EL (cell line): ENCODE results near the gene ENO2.

Experiments used
- DNase-seq: peaks from one replicate; pipeline ENCODE4 v3.0.0-alpha.2; 2016

ENO2 gene

DNA sequence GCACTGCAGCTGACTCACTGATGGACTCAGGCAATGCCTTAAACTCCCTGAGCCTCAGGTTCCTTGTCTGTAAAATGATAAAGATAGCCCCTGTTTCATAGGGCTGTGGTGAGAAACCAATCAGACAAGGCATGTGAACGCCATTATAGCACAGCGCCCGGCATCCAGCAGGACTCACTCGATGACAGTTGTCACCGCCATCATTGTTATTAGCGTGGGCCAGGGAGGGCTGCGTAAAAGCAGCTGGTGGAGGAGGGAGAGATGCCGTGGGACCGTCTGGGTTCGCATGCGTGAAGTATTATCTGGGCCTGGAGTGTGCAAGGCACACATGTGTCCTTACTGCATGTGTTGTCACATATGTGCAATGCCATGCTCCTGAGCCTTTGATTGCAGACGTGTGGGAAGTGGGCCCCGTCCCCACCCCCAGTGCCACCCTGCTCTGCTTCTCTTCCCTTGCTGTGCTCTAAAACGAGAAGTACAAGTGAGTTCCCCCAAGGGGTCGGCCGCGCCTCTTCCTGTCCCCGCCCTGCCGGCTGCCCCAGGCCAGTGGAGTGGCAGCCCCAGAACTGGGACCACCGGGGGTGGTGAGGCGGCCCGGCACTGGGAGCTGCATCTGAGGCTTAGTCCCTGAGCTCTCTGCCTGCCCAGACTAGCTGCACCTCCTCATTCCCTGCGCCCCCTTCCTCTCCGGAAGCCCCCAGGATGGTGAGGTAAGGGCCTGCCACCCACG is 36.6 kb downstream of the ENO2 start, which contains the start of gene PTPN6:
Gene PTPN6, plus strand, starts transcription at position 546 of the 730 bp plus-strand sequence. Its CDS starts 157 bp downstream, at position 703.
- DNase-seq = no peak

DNA sequence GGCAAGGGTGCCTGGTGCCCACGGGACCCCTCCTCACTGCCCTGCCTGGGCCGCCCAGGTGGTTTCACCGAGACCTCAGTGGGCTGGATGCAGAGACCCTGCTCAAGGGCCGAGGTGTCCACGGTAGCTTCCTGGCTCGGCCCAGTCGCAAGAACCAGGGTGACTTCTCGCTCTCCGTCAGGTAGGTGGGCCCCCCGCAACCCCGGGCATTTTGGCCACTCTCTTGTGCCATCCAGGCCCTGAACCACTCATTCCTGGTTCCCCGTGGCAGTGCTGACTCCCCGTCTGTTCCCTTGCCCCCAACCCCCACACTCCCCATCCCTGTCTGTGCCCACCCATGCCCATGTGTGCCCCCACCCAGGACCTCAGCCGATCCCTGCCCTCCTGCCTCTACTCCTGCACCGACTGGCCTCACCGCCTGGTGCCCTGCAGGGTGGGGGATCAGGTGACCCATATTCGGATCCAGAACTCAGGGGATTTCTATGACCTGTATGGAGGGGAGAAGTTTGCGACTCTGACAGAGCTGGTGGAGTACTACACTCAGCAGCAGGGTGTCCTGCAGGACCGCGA is 37.3 kb downstream of the ENO2 start:
- DNase-seq = no peak

DNA sequence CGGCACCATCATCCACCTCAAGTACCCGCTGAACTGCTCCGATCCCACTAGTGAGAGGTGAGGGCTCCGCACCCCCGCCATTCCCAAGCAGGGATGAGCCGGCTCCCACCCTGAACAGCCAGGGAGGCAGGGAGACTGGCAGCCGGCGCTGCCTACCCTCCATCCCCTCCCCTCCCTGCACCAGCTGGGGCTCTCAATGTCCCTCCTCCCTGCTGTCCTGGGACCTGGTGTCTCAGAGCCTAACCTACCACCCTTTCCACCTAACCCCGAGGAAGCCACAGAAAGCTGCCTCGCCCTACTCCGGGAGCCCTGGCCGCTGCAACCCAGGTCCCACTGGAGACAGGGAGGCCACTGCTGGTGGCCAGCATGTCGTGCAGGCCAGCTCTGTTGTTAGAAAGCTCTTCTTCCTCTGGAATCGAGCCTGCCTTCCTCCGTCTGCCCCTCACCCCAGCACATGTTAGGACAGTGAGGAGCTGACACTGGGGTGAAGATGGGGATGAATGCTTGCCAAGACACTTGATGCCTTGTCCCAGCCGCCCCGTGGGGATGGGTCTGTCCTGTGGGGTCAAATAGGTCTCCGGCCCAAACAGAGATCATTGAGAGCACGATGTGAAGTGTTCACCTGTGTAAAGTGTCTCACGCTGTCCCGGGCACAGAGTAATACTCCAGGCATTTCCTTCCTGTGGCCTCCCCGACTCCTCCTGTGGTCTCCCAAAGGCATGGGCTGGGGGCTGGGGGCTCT is 37.9 kb downstream of the ENO2 start:
- no peak for DNase-seq

DNA sequence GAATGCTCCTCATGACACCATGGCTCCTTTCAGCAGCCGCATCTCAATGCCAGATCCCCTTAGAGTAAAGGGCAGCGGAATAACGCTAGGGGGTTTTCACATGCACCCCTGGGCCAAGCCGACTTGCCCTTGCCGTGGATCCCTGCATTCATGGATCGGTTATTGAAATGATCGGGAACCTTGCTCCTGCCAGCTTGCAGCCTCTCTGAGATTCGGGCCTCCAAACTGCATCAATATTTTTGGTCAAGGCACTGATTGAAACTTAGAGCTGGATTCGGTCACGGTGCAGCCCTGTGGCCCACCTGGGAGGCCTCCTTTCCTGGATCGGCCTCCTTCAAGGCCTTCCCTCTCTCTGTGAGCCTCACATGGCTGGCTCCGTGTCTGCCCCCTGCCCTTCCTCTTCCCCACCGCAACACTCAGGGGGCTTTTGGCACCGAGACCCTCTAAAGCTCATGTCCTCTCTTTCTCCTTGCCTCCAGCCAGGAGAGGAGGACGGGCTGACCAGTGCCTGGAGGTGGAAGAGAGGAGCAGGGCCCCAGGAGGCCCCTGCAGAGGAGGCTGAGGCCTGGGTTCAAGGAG is 38.6 kb downstream of the ENO2 start:
- no peak for DNase-seq

DNA sequence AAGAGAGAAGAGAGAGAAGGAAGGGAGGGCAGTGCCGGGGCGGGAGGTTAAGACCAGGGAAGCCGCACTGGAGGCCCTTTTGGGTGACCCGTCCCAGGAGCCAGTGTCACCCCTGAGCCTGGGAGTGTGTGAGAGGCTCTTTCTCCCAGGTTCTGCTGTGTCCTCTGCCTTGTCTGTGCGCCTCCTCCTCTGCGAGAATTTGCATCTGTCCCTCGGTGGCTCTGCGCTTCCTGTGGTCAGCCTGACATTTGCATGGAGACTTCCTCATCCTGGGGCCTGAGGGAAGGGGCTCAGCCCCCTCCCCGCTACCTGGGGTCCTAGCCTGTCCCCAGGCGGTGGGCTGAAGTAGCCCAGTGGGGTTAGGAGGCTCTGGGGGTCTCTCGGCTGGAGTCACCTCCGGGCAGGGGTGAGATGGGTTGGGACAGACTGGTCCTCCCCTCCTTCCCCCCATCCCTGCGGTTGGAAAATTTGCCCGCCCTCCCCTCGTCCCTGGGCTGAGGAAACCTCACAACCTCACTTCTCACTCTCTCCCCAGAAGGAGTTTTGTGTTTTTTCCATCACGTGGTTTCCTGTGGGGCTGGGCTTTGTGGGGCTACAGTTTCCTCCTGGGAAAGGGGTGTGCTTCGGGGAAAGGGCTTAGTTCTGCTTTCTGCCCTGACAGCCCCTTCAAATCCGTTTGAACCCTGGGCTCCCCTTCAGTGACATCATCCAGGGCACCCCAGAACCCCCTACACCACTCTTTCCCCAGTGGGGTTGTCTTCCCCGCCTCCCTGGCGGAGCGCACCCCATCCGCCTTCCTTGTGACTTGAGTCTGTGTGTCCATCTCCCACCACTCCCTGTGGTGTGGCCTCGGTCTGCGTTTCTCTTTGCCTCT is 39.3 kb downstream of the ENO2 start:
- no peak for DNase-seq

DNA sequence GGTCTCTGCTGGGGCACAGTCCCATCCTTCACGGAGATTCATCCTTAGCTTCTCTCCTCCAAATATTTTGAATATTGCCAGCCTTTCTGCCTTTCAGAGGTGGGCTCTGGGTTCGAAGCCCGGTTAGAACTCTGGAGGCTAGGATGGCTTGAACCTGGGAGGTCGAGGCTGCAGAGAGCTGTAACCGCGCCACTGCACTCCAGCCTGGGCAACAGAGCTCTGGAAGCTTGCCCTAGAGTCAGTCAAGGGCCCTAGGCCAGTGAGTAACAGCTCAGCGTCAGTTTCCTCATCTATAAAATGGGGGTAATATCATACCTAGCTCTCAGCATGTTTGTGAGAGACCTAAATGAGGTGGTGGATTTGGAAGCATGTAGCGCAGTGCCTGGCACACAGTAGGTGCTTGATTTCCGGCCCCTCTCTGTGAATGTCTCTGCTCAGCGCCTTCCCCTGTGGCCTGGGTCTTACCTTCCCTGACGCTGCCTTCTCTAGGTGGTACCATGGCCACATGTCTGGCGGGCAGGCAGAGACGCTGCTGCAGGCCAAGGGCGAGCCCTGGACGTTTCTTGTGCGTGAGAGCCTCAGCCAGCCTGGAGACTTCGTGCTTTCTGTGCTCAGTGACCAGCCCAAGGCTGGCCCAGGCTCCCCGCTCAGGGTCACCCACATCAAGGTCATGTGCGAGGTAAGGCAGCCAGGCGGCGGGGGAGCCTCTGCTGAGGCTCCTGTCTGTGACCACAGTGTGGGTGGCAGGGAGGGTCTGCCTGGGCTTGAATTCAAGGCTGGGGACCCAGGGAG is 40.1 kb downstream of the ENO2 start:
- DNase-seq = no peak

DNA sequence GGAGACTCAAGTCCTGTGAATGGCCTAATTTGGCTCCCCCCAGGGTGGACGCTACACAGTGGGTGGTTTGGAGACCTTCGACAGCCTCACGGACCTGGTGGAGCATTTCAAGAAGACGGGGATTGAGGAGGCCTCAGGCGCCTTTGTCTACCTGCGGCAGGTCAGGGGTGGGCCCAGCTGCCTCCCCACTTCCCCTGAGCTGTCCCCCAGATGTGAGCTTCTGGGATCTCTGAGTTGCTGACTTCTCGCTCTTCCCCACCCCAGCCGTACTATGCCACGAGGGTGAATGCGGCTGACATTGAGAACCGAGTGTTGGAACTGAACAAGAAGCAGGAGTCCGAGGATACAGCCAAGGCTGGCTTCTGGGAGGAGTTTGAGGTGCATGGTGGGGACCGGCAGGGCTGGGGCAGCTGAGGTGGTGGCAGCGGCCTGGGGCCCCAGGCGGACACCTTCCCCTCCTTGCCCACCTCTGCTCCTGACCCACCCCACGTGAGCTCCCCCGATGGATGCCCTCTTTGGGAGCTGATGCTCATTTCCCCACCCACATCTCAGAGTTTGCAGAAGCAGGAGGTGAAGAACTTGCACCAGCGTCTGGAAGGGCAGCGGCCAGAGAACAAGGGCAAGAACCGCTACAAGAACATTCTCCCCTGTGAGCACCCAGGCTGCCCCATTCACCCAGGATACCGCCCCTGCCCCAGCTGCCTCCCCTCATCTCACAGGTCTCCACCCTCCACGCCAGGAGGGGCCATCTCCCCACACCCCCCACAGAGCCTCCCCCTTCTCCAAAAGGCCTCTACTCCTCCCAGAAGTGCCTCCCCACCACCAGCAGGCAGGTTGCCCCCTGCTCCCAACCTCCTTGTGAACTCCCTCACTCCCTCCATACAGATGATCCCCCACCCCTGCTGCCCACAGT is 41.0 kb downstream of the ENO2 start:
- no peak for DNase-seq

DNA sequence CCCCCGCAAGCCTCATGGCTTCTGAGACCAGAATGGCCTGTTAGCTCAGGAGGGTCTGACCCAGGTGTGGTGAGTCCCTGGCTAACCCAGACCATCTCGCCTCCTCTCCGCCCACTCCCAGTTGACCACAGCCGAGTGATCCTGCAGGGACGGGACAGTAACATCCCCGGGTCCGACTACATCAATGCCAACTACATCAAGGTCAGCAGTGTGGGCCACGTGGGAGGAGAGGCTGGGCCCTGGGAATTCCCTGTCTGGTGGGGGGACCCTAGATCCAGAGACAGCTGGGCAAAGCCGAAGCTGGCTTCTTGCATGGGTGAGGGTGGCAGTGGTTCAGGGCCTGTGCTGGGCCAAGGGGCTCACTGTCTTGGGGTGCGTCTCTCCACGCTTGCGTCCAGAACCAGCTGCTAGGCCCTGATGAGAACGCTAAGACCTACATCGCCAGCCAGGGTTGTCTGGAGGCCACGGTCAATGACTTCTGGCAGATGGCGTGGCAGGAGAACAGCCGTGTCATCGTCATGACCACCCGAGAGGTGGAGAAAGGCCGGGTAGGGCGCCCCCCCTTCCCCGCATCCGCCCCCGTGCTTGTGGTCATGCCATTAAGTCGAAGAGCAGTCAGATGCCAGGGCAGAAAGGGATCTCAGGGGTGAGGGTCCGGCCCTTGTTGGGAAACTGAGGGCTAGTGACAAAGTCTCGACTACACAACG is 41.8 kb downstream of the ENO2 start:
- no peak for DNase-seq

DNA sequence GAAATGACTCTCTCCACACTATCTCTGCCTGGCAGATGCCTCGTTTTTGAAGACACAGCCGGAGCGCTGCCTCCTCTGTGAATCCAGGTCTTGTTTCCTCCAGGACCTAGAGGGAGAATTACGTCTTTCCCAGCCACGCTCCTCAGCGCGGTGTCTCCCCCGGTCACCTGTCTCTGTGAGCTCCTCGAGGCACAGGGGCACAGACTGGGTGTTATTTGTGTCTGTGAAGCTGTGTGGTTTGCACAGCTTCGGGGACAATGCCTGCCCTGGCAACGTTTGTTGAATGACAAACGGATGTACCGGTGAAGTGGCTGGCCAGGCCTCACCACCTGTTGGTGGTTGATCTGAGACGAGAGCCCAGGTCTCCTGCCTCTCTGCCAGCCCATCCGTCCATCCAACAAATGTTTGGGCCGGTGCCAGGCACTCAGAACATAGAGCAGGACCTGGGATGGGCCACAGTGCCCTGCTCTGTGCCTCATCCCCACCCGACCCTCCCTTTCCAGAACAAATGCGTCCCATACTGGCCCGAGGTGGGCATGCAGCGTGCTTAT is 42.8 kb downstream of the ENO2 start:
- no peak for DNase-seq

DNA sequence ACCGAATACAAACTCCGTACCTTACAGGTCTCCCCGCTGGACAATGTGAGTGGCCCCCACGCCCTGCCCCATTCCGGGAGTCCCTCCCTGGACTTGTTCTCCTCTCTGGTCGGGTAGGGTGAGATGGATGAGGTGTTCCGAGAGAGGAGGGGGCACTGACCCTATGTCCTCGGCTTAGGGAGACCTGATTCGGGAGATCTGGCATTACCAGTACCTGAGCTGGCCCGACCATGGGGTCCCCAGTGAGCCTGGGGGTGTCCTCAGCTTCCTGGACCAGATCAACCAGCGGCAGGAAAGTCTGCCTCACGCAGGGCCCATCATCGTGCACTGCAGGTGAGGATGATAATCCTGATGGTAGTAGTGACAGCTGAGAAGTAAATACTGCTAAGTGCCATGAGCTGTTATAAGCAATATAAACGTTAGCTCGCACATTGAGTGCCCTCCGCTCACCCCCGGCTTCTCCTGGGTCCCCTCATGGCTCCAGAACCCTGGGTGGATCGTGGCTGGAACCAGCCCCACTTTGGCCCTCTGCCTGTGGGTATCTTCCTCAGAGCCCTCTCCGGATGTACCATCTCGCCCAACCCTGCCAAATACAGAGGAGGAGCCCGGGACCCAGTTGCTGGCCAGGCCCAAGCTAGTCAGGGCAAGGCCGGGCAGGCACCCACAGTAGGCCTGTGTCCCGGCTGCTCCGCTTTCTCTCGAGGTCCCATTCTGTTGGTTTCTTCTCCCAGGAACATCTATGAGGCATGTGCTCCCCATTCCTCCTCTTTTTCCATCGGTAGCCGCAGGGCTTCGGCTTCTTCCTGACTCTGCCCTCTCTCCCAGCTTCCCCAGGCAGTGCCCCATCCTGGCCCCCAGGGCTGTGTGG is 43.6 kb downstream of the ENO2 start:
- DNase-seq = no peak

DNA sequence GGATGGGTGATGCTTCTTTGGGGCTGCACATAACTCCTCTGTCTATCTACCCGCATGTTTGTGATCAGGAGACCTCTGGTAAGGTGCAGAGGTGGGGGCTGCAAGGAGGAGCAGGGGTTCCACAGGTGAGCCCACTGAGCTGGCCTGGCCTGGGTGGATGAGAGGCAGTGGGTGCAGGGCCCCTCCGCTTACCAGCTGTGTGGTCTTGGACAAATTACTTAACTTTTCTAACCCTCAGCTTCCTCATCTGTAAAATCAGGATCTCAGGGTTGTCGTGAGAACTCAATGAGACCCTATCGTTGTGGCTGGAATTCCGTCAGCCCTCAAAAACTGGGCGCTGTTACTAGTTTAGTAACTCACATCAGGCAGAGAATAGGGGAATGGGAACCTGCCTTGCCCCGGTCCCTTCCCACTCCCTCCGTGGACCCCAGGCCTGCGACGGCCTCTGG is 44.3 kb downstream of the ENO2 start:
- DNase-seq = no peak

DNA sequence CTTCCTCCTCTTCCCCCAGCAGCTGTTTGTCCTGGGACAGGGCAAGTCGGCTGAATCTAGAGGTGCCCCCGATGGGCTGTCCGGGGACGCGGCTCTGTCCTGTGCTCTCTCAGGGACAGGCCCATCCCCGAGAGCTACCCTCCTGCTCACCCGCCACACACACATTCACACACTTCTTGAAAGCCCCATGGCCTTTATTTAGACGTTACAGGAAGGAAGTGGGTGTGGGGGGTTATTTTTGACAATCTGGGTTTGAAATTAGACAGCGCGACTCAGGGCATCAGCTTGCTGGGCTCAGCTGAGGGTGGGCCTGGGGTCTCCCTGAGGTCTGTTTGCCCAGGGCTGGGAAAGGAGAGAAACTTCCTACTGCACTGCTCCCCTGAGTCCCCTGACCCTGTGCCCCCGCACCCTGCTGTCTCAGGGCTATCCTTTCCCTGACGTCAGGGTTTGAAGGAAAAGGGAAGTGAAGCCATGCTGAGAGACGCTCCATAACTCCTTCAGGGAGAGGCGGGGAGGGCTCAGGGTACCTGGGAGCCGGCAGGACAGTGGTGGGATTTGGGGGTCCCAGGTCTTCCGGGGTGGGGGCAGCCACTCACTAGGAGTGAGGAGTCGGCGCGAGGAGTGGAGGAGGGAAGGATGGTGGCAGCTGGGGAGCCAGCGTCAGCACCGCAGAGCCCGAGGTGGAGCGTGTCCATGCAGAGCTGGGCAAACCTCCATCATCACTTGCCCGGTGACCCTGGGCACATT is 44.9 kb downstream of the ENO2 start:
- DNase-seq = no peak

DNA sequence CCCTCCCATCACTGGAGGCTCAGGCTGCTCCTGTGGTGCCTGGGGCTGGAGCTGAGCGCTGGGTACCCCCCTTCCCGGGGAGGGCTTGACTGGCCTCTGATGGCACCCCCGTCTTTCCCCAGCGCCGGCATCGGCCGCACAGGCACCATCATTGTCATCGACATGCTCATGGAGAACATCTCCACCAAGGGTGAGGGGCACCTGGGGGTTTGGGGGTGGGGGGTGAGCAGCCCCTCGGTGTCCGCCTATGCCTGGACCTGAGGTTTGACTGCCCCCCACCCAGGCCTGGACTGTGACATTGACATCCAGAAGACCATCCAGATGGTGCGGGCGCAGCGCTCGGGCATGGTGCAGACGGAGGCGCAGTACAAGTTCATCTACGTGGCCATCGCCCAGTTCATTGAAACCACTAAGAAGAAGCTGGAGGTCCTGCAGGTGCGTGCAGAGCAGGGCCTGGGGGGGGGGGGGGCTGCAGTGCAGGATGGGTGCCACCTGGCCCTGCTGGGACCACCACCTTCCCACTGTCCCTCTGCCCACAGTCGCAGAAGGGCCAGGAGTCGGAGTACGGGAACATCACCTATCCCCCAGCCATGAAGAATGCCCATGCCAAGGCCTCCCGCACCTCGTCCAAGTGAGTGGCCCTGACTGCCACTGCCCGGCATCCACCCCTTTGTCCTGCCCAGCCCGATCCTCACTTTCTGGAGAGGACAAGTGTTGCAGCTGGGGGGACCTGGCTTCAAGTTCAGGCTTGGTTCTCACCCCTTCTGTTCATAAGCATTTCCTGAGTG is 45.6 kb downstream of the ENO2 start:
- DNase-seq = no peak

DNA sequence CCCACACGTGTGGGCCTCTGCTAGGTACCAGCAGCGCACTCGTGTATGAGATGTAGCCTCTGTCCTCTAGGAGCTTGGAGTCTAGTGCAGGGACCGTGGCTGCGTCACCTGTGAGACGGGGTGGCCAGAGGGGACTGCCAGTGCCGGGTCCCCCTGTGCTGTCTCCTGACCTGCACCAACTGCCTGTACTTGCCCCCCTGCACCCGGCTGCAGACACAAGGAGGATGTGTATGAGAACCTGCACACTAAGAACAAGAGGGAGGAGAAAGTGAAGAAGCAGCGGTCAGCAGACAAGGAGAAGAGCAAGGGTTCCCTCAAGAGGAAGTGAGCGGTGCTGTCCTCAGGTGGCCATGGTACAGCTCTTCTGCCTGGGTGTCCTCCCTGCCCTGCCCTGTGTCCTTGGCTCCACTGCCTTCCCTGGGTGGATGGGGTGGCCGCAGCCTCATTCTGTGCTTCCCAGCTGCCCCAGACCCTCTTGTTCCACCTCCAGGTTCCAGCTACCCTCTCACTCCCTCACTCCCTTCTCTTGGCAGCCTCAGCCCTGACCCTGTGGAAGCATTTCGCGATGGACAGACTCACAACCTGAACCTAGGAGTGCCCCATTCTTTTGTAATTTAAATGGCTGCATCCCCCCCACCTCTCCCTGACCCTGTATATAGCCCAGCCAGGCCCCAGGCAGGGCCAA is 46.4 kb downstream of the ENO2 start:
- peak; percentile 40 for DNase-seq

DNA sequence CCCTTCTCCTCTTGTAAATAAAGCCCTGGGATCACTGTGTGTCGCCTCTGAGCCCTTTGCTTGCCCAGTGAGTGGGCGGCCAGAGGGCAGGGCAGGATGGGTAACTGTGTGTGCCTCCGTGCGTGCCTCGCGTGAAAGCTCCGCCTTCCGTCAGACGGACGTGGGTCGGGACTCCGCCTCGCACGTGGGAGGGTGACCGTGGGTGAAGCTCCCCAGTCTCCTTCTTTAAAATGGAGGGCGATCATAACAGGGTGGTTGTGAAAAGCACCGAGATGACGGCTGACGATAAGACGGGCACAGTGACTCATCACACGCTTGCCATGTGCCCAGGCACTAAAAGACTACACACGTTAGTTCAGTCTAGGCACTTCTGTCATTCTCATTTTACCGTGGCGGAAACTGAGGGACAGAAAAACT is 46.9 kb downstream of the ENO2 start:
- peak; percentile 55 for DNase-seq

DNA sequence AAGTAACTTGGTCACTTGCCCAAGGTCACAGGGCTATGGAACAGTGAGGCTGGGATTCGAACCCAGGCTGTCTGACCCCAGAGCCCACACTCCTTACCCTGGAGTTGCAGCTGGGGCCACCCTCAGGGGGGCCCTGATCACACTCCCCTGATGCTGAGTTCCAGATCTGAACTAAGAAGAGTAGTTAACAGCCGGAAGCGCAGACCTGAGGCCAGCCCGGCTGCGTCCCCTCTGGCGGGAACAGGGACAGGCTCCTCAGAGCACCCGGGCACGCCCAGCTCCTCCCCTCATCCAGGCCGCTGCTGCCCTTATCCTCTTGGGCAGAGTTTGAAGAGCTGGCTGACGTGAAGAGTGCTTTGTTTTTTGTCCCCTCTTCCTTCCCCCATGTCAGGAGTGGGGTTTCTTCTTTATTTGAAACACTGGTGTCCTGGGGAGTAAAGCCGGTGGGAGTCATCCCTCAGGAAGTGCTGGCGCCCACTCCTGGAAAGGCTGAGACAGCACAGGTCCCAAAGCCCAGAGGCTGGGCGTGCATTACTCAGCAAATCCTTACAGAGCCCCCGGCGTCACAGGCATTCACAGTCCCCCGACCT is 47.4 kb downstream of the ENO2 start:
- peak; percentile 76 for DNase-seq
